HepG2 (cell line): ENCODE data around the gene ANKRD39. TPM values are rescaled to one million over a fixed set of nuclear protein-coding genes. Genes with fewer than 3 reads are reported as not detected.
A peak's percentile ranks its signal among the peaks of the same experiment; 100 is the strongest.

Source experiments
- BRCA1 ChIP-seq: sonication (generic); formaldehyde crosslinking; IDR thresholded peaks from 2 replicates; pipeline ENCODE4 v1.4.0; 2020; ENCODE audit warnings: missing genetic modification reagents
- CHCHD3 ChIP-seq: sonication (generic); formaldehyde crosslinking; IDR thresholded peaks from 2 replicates; pipeline ENCODE4 v1.8.0; 2022; ENCODE audit warnings: mild to moderate bottlenecking, missing genetic modification reagents, moderate library complexity
- CHD2 ChIP-seq: IDR thresholded peaks from 2 replicates; pipeline ENCODE4 v1.6.1; 2011; ENCODE audit warnings: low read depth, low read length, improper control_type of control experiment
- DDIT3 ChIP-seq: sonication (generic); formaldehyde crosslinking; IDR thresholded peaks from 2 replicates; pipeline ENCODE4 v1.4.0; 2020; ENCODE audit warnings: mild to moderate bottlenecking, missing genetic modification reagents
- FOXC1 ChIP-seq: sonication (generic); formaldehyde crosslinking; IDR thresholded peaks from 2 replicates; pipeline ENCODE4 v1.8.0; 2022; ENCODE audit warnings: mild to moderate bottlenecking, missing genetic modification reagents, borderline replicate concordance
- FOXO1 ChIP-seq: sonication (generic); formaldehyde crosslinking; IDR thresholded peaks from 2 replicates; pipeline ENCODE4 v1.4.0; 2020; ENCODE audit warnings: missing genetic modification reagents
- GFI1 ChIP-seq: sonication (generic); formaldehyde crosslinking; IDR thresholded peaks from 2 replicates; pipeline ENCODE4 v1.5.0; 2020; ENCODE audit warnings: missing genetic modification reagents, mild to moderate bottlenecking, borderline replicate concordance
- NBN ChIP-seq: fragments of 450-650 bp; conservative IDR thresholded peaks from 2 replicates; pipeline ENCODE4 v1.6.1; 2017
- NFATC3 ChIP-seq: sonication (generic); formaldehyde crosslinking; IDR thresholded peaks from 2 replicates; pipeline ENCODE4 v1.5.1; 2020; ENCODE audit warnings: mild to moderate bottlenecking, missing genetic modification reagents
- RBFOX2 ChIP-seq: fragments of 200-400 bp; formaldehyde crosslinking; IDR thresholded peaks from 2 replicates; pipeline ENCODE4 v1.6.1; 2017; ENCODE audit warnings: low read depth, mild to moderate bottlenecking, low read length
- RERE ChIP-seq: IDR thresholded peaks from 2 replicates; pipeline ENCODE4 v1.6.1; 2016; ENCODE audit warnings: low read depth, missing genetic modification reagents, missing compliant biosample characterization
- SIN3B ChIP-seq: fragments of 150-350 bp; IDR thresholded peaks from 2 replicates; pipeline ENCODE4 v1.6.1; 2014; ENCODE audit warnings: low read length
- SMC3 ChIP-seq: IDR thresholded peaks from 2 replicates; pipeline ENCODE4 v1.6.1; 2011; ENCODE audit warnings: low read length, improper control_type of control experiment
- WIZ ChIP-seq: sonication (generic); formaldehyde crosslinking; IDR thresholded peaks from 2 replicates; pipeline ENCODE4 v1.5.1; 2020; ENCODE audit warnings: mild to moderate bottlenecking, missing genetic modification reagents
- YEATS4 ChIP-seq: sonication (generic); formaldehyde crosslinking; IDR thresholded peaks from 2 replicates; pipeline ENCODE4 v1.4.0; 2020; ENCODE audit warnings: missing genetic modification reagents, borderline replicate concordance
- ZBTB21 ChIP-seq: sonication (generic); formaldehyde crosslinking; IDR thresholded peaks from 2 replicates; pipeline ENCODE4 v1.4.0; 2020; ENCODE audit warnings: missing genetic modification reagents
- ZNF543 ChIP-seq: sonication (generic); formaldehyde crosslinking; IDR thresholded peaks from 2 replicates; pipeline ENCODE4 v1.4.0; 2020; ENCODE audit warnings: mild to moderate bottlenecking, missing genetic modification reagents
- ZNF703 ChIP-seq: sonication (generic); formaldehyde crosslinking; IDR thresholded peaks from 2 replicates; pipeline ENCODE4 v1.5.1; 2020; ENCODE audit warnings: missing genetic modification reagents, mild to moderate bottlenecking, moderate library complexity, borderline replicate concordance
- ZSCAN22 ChIP-seq: sonication (generic); formaldehyde crosslinking; IDR thresholded peaks from 2 replicates; pipeline ENCODE4 v1.4.0; 2020; ENCODE audit warnings: mild to moderate bottlenecking, missing genetic modification reagents
- polyA plus RNA-seq, 8 experiments: library from polyadenylated mRNA; depleted of rRNA in 3 of 8; stranded (reverse) in 7 of 8; unstranded in 1 of 8; fragments of >200 nt; fragmentation: Illumina TruSeq in 4 of 8; extraction: Trizol in 4 of 8; gene quantifications; 2 replicates each; pipeline versions ENCODE4 v1.2.1 to v1.2.3, GENCODE V29; 2011 to 2016; ENCODE audit warnings: low read depth in 4 of 8, missing spikeins in 1 of 8, mixed read lengths in 1 of 8; ENCODE audit not compliant: insufficient read depth in 1 of 8
- total RNA-seq, 5 experiments: library from RNA; depleted of rRNA; stranded (reverse); fragments of >200 nt; fragmentation: Illumina TruSeq; extraction: Trizol; gene quantifications; 2 replicates each; pipeline ENCODE4 v1.2.3, GENCODE V29; 2016; ENCODE audit warnings: low read depth in 1 of 5
- TF ChIP-seq, protein P1 (sequence below): sonication (generic); formaldehyde crosslinking; IDR thresholded peaks from 2 replicates; pipeline ENCODE4 v1.5.1; 2020; ENCODE audit warnings: mild to moderate bottlenecking, missing genetic modification reagents, borderline replicate concordance

ANKRD39 gene
- total and polyA plus RNA-seq, 2 of the 13 experiments (the other 11 are each of a cell fraction or from before 2014, with no cell fraction given) = 23.2 to 24.8 TPM

GRCh38 chr2:96816127-96816835 lies 41.5 kb downstream of the ANKRD39 start, which contains the start of gene CNNM3 (continued):
- TF ChIP-seq ZNF543 (CRISPR knock-in tag) (peak; percentile 93), CHD2 (peak; percentile 67), NBN (no peak), RBFOX2 (peak; percentile 98), NFATC3 (no peak), FOXO1 (CRISPR knock-in tag) (peak; percentile 90), SIN3B (no peak), WIZ (CRISPR knock-in tag) (no peak), YEATS4 (CRISPR knock-in tag) (peak; percentile 95), RERE (CRISPR knock-in tag) (0 out of 2 replicates have a peak, but pooled peaks have one; percentile 19), ZSCAN22 (CRISPR knock-in tag) (peak; percentile 76; the same call in 1 of the 2 replicates), ZNF703 (CRISPR knock-in tag) (no peak), ZBTB21 (CRISPR knock-in tag) (no peak), SMC3 (no peak), CHCHD3 (CRISPR knock-in tag) (no peak), GFI1 (CRISPR knock-in tag) (no peak; the same call in 1 of the 2 replicates), DDIT3 (CRISPR knock-in tag) (no peak), BRCA1 (CRISPR knock-in tag) (no peak; the same call in 1 of the 2 replicates), FOXC1 (CRISPR knock-in tag) (peak; percentile 34; the same call in 1 of the 2 replicates)
- TF ChIP-seq, protein P1, sequence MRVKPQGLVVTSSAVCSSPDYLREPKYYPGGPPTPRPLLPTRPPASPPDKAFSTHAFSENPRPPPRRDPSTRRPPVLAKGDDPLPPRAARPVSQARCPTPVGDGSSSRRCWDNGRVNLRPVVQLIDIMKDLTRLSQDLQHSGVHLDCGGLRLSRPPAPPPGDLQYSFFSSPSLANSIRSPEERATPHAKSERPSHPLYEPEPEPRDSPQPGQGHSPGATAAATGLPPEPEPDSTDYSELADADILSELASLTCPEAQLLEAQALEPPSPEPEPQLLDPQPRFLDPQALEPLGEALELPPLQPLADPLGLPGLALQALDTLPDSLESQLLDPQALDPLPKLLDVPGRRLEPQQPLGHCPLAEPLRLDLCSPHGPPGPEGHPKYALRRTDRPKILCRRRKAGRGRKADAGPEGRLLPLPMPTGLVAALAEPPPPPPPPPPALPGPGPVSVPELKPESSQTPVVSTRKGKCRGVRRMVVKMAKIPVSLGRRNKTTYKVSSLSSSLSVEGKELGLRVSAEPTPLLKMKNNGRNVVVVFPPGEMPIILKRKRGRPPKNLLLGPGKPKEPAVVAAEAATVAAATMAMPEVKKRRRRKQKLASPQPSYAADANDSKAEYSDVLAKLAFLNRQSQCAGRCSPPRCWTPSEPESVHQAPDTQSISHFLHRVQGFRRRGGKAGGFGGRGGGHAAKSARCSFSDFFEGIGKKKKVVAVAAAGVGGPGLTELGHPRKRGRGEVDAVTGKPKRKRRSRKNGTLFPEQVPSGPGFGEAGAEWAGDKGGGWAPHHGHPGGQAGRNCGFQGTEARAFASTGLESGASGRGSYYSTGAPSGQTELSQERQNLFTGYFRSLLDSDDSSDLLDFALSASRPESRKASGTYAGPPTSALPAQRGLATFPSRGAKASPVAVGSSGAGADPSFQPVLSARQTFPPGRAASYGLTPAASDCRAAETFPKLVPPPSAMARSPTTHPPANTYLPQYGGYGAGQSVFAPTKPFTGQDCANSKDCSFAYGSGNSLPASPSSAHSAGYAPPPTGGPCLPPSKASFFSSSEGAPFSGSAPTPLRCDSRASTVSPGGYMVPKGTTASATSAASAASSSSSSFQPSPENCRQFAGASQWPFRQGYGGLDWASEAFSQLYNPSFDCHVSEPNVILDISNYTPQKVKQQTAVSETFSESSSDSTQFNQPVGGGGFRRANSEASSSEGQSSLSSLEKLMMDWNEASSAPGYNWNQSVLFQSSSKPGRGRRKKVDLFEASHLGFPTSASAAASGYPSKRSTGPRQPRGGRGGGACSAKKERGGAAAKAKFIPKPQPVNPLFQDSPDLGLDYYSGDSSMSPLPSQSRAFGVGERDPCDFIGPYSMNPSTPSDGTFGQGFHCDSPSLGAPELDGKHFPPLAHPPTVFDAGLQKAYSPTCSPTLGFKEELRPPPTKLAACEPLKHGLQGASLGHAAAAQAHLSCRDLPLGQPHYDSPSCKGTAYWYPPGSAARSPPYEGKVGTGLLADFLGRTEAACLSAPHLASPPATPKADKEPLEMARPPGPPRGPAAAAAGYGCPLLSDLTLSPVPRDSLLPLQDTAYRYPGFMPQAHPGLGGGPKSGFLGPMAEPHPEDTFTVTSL = no peak
